HG02970 (cell line): ENCODE results near the gene TMEM59.

Experiments
- ATAC-seq: cut with Tn5 transposase; IDR thresholded peaks from one replicate; pipeline ENCODE4 v1.9.1; 2021; ENCODE audit warnings: mild to moderate bottlenecking, moderate library complexity, moderate number of reproducible peaks; ENCODE audit not compliant: unreplicated experiment, low FRiP score

Gene TMEM59

GRCh38 chr1:53992085-53992874 lies 60.7 kb downstream of the TMEM59 start:
- ATAC-seq = no peak

GRCh38 chr1:53987880-53988279 lies 65.1 kb downstream of the TMEM59 start:
- no peak for ATAC-seq

GRCh38 chr1:53986458-53986857 lies 66.5 kb downstream of the TMEM59 start:
- no peak for ATAC-seq

GRCh38 chr1:53984726-53985125 lies 68.3 kb downstream of the TMEM59 start:
- ATAC-seq = no peak

- ATAC-seq = no peak
These were observed 70.3 kb downstream of the TMEM59 start for GRCh38 chr1:53982763-53983104.

GRCh38 chr1:53982034-53982762 lies 70.8 kb downstream of the TMEM59 start:
- no peak for ATAC-seq

- ATAC-seq = no peak
These were observed 71.8 kb downstream of the TMEM59 start for GRCh38 chr1:53981220-53981619.

GRCh38 chr1:53979712-53980450 lies 73.1 kb downstream of the TMEM59 start:
- ATAC-seq = no peak
